ENCODE measurements around the gene EEF2K.

EEF2K gene

DNA sequence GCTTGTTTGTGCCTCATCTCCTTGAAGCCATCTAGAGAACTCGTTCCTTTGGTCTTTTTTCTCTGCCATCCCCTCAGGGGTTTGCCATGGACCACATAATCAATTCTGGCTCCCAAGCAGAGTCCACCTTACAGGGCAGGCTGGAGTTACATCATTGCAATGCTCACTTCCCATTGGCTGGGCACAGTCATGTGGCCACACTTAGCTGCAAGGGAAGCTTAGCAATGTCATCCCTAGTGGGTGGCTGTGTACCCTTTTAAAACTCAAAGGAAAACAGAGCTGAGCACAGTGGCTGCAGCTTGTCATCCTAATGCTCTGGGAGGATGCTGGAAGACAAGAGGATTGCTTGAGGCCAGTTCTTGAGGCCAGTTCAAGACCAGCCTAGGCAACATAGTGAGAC is 49.3 kb downstream of the EEF2K start:
- no peak for DNase-seq

DNA sequence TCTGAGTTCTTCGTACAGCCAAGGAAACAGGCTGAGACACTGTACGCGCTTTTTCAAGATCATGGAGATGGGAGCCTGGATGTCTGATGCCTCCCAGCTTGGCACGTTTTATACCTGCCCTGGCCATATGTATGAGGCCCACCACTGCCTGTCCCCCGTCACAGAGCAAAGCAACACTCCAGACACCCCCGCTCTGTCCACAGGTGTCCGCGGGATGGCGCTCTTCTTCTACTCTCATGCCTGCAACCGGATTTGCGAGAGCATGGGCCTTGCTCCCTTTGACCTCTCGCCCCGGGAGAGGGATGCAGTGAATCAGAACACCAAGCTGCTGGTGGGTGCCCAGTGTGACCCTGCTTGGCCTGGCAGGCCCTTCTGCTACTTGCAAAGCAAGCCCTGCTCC is 51.4 kb downstream of the EEF2K start:
- DNase-seq: no peak

DNA sequence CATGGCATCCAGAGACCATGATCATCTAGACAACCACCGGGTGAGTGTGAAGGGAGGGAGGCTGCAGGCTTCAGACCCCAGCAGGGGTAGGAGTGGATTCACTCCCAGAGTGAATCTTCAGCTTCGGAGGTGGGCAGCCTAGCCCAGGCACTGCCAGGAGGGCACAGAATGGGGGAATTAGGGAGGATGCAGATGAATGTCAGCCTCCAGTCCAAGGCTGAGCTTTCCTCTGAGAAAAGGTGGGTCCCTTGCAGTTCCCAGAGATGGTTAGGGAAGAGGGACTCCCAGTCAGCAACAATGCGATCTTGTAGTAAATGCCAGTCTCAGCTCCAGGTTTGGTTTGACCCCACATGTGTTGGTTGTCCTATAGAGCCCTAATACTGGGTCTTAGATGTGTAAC is 54.4 kb downstream of the EEF2K start:
- no peak for DNase-seq

DNA sequence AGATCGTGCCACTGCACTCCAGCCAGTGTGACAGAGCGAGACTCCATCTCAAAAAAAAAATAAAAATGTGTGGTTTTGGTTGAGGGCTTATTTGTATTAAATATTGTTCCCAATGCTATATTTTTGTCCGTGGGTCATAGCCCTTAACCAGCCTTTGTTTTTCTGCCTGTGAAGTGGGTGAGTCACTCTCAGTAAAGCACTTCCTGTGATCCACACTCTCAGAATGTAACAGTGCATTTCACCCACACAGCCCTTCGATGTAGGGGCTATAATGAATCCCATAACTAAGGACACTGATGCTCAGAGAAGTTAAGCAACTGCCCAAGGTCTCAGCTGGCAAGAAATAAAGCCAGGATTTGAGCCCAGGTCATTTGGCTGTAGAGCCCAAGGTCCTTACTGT is 56.4 kb downstream of the EEF2K start:
- DNase-seq: no peak

DNA sequence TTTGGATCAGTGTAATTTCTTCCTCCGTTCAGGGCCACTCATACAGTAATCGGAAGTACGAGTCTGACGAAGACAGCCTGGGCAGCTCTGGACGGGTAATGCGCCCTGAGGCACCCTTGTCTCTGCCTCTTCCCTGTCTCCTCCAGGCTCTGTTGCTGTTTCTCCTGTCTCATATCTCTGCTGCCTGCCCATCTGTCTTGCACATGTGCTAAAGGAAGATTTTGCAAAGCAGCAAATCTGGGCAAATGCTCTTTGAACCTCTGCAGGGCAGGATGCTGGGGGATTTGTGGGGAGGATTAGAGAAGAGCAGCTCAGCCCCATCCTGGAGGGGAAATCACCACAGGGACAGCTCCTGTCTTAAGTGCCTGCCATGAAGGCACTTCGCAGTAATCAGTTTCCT is 58.7 kb downstream of the EEF2K start:
- peak; percentile 98 for DNase-seq

DNA sequence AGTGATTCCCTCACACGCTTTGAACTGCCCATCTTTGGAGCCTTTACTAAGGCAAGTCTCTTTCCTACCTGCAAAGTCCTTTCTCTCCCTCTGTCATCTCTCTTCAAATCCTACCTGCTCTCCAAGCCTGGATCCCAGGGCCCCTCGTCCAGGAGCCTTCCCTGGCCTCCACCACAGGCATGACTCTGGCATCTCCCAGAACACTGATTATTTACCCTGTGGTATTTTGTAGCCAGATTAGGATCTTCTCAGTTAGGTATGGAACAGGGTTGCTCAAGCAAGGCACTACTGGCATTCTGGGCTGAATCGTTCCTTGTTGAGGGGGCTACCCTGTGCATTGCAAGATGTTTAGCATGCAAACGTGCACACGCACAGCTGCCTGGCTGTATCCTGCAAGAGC is 59.3 kb downstream of the EEF2K start:
- DNase-seq: no peak

DNA sequence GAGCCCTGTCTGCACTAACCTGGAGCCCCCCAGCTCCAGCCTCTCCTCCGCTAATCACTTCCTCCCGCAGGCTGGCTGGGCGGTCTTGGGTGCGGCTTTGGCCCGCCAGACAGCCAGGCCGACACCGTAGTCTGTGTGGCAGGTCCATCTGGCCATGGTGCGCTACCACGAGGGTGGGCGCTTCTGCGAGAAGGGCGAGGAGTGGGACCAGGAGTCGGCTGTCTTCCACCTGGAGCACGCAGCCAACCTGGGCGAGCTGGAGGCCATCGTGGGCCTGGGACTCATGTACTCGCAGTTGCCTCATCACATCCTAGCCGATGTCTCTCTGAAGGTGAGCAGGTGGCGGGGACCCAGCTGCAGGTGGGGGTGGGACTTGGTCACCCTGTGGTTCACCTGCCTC is 60.5 kb downstream of the EEF2K start:
- no peak for DNase-seq

DNA sequence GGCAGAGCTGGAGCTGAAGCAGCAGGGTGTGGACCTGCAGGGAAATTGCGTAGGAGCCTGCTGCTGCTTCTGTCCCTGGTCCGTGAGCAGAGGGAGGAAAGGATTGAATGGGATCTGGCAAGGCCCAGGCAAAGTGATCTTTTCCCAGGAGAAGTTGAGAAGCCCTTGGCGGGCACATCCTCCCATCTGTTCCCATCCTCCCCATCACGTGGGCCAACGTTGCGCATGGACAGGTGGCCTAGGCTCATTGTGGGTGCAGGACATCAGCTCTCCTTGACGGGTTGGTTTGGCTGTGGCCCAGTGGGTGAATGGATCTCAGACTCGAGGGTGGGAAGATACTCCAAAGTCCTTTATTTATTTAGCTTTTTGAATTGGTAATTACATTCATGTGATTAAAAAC is 61.7 kb downstream of the EEF2K start:
- peak; percentile 72 for DNase-seq

DNA sequence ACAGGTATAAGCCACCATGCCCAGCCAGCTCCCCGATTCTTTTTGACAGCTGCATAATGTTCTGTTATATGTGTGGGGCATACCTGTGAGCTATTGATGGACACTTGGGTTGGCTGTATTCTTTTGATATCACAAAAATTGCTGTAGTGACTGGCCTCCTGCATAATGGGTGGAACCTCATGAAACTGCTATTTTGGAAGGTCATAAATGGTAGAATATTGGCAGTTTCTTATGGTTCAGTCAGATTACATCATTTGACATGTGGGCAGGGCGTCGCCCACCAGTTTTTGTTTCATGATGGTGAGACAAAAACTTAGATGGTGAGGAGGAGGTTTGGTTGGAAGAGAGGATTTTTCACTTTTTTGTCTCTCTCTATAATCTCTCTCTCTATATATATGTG is 64.4 kb downstream of the EEF2K start:
- DNase-seq: no peak

DNA sequence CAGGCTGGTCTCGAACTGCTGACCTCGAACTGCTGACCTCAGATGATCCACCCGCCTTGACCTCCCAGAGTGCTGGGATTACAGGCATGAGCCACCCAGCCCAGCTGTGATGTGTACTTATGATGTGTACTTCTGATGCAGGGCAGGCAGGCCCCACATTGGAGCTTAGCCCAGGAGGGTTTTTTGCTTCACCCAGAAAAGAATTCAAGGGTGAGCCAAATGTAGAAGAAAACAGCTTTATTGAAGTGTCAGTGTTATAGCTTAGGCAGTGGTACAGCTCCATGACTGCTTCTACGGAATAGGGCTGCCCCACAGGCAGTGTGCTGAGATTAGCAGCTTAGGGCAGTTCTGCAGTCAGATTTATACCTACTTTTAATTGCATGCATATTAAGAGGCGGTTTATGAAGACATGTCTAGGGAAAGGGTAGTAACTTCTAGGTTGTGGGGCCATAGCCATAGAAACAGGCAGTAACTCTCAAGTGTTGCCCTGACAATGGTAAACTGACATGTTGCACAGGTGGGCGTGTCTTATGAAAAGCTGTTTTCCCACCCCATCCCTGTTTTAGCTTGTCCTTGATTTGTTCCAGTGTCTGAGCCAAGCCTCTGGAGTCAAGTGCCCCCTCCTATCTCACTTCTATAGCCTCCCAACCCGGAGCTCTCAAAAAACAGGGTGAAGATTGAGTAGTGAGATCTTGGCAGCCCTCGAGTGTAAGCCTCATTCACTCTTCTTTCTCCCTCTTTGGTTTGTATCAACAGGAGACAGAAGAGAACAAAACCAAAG is 67.0 kb downstream of the EEF2K start:
- DNase-seq: no peak

DNA sequence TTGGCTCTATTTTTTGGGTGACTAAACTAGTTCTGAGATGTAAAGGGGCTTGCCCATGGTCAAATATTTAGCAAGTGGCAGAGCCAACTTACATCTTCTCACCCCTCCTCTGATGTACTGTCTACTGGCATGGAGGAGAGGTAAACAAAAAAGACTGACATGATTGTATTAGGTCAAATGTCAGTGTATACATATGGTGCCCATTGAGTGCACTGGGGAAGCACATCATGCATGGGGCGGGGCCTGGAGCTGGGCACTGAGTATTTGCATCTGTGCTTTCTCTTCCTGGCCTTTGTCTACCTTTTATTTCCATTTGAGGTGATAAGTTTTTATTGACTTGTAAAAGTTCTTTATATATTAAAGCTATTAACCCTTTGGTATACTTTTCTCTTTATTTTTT is 68.8 kb downstream of the EEF2K start:
- DNase-seq: no peak

DNA sequence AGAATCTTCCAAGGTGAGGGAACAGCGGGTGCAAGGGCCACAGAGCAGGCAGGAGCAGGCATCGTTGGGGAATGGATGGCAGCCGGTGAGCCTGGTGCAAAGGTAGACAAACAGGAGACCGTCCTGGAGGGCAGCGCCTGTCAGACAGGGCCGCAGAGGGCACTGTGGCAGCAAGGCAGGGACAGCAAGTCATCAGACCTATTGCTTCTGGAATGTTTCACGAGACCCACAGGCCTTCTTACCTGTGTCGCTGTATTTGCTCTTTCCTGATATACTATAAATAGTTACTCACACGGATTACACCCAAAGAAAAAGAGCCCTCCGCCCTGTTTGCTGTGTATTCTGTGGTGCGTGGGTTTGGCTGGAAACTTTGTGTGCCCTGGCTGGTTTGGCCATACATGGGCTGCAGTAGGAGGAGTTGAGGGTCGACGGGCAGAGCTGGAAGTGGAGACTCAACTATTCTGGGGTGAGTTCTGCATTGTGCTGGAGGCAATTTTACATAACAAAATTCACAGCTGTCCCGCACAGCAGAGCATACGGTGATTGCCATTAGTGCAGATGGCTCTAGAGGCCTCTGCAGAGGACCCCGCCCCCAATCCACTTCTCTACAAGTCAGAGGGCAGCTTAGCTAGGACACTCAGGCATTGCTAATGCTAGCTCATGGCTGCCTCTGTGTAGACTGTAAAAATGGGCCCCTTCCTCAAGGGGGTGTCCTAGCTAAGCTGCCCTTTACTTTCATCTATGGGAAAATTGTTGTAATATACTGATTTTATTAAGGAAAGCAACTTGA is 72.6 kb downstream of the EEF2K start:
- DNase-seq: peak; percentile 93

DNA sequence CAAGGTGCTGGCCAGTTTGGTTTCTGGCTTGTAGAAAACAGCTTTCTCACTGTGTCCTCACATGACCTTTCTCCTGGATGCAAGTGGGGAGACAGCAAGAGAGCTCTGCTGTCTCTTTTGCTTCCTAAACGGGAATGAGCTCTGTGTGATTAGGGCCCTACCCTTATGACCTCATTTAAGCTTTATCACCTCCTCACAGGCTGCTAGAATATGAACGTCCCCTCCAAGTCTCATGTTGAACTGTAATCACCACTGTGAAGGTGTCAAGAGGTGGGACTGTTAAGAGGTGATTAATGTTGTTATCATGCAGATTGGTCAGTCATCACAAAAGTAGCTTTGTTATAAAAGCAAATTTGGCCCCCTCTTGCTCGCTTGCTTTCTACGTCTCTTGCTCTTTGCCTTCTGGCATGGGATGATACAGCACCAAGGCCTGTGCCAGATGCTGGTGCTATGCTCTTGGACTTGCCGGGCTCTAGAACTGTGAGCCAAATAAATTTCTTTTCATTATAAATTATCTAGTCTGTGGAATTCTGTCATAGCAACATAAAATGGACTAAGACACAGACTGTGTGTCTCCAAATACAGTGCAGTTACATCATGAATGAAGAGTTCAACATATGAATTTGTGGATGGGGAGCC is 76.3 kb downstream of the EEF2K start:
- DNase-seq: no peak

DNA sequence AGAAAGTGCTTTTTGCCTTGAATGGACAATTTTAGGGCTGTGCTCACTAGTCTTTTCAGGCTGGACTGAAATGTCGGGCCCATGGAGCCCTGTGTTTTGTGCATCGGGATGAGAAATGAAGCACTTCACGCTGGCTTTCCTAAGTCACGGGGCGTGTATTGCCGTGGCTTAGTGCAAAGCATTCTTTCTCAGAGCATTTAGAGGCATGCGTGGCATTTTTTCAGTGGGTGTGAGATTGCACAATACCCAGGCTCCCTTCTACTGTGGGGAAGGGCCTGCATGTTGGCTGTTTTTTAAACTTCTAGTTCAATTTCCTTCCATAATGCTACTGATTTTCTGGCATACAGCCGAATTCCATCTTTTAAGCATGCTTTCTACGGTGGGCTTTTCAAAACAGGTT is 78.6 kb downstream of the EEF2K start:
- no peak for DNase-seq

DNA sequence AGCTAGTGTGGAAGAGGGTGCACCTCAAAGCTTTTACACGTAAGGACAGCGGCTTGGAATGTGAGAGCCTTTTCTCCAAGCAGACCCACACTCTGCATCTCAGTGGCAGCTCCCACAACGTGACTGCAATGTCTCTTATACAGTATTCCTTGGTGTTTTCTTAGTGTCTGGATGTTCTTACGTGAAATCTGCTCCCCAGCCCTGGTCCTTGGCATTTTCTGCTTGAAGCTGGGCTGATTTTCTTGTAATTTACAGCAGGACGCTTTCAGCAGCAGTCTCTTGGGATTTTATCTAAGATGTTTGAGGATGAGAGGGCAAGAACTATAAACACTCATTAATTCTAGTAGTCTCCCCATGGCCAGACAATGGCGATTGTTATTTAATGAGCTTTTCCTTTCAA is 79.0 kb downstream of the EEF2K start:
- no peak for DNase-seq

DNA sequence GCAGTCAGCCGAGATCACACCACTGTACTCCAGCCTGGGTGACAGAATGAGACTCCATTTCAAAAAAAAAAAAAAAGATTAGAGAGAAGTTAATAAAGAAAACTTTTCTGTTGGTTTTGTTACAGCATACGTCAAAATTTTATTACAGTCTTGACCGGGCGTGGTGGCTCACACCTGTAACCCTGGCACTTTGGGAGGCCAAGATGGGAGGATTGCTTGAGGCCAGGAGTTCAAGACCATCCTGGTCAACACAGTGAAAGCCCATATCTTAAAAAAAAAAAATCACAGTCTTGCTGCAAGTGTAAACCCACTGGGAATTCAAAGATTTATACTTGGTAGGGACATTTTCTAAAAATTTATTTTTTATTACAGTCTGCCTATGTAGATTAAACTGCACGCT is 84.9 kb downstream of the EEF2K start:
- no peak for DNase-seq

DNA sequence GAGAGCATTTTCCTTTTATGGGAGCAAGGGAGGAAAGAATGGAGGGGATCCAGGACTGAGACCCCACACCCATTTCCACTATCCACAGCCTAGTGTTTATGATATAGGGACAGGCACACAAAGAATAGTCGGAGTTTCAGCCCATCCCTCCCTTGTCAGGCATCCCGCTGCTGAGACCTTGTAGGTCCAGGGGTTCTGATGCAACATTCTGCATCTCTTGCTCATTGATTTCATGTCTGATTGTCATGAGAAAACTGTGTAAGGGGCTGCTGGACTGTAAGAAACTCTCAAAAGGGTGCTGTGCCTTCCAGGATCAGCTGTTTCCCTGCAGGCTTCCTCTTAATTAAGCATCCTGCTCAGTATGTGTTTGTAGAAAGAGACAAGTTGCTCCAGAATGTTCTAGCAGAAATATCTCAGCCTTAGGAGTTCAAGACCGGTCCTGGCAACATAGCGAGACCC is 85.8 kb downstream of the EEF2K start:
- DNase-seq: no peak

DNA sequence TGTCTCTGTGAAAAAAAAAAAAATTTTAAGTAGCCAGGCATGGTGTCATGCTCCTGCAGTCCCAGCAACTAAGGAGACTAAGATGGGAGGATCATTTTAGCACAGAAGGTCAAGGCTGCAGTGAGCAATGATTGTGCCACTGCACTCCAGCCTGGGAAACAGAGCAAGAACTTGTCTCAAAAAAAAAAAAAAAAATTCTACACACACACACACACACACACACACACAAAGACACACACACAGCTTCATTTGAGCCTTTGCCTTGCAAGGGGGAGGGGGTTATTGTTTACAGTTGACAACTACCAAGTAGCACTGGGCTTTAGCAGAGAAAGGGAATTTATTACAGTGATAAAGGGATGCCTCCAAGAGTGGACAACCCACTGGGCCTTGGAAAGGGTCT is 86.2 kb downstream of the EEF2K start:
- no peak for DNase-seq

DNA sequence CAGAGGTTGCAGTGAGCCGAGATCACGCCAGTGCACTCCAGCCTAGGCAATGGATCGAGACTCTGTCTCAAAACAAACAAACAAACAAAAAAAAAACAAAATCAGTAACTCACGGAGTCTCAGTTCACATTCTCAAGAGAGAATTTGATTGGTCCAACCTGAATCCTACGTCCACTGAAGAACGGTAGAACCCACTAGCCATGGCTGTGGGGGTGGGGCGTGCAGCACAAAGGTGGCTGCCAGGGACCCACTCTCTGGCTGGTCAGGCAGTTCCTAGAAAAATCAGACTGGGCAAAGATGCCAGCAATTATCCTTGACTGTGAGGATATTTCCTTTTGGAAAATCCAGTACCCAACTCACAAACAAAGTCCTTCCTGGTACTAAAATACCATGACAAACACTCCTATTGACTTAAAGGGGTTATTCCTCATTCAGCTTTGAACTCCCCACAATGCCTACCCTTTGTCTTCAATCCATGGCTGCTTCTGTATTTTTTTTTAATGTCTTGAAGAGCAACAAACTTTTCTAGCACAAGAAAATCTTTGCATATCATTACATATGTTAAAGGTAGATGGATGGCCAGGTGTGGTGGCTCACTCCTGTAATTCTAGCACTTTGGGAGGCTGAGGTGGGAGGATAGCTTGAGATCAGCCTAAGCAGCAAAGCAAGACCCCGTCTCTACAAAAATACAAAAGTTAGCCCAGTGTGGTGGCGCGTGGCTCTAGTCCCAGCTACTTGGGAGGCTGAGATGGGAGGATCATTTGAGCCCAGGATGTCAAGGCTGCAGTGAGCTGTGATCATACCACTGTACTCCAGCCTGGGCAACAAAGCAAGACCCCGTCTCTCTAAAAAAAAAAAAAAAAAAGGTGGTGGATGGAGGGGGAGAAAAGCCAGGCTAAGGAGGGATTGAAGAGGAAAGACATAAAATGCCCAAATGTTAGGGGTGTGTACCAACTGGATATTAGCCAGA is 87.3 kb downstream of the EEF2K start:
- DNase-seq: no peak

DNA sequence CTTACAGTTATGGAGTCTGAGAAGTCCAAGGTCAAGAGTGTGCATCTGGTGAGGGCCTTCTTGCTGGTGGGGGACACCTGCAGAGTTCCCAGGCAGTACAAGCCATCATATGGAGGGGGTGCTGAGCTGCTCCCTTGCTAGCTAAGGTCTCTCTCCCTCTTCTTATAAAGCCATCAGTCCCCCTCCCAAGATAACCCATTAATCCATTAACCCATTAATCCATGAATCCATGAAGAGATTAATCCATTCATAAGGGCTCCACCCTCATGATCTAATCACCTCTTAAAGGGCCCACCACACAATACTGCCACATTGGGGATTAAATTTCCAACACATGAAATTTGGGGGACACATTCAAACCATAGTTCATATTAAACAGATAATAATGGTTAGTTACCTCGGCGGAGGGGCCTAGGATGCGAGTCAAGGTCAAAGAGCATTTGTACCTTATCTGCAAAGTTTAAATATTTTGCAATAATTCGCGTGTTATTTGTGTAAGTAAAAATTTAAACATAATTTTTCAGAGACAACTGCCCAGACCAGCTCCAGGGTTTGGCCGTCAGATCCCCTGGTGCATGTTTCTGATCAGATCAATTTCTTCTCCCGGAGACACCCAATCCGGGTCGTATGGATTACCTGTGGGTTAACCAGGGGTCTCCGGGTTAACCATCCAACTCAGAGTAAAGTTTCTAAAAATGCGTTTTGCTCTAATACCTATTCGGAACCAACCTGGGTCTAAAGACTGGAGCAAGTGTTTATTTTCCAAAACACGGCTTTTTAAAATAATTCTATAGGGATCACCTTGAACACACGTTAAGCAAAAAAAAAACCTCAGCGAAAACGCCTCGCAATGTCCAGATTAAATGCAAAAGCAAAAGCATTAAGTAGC is 90.4 kb downstream of the EEF2K start:
- DNase-seq: peak; percentile 96

DNA sequence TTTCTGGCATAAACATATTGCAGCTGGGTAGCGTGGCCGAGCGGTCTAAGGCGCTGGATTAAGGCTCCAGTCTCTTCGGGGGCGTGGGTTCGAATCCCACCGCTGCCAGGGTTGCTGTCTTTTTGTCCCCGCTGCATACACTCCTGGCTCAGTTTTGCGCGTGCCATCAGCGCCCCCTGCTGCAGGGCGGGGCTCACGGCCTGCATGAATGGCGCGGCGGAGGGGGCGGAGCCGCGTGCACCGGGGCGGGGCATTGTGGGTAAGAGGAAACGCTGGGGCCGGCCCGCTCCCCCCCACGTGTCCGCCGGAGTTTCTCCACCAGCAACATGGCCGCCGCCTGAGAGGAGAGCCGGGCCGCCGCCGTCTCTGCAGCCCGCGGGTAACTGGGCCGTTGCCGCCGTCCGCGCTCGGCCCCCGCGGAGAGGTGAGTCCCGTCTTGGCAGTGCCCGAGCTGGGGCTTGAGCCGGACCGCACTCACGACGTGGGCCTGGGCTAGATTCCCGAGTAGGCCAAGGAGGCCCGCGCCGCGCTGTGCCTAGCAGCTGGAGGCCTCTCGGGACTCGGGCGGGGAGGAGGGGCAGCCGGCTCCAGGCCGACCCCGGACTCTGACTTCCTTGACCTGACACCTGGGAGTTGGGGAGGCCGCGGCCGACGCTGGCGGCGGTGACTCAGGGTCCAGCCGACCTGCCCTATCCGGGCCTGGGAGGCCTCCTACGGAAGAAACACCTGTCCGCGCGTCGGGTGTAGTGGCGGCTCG is 91.2 kb downstream of the EEF2K start, which contains the start of gene POLR3E:
Gene POLR3E (plus strand): TSS at position 296 of the 757 bp plus-strand sequence. CDS start 5,560 bp downstream, outside the sequence.
- DNase-seq: peak; percentile 98

Measured in NCI-H82 (cell line).